ENCODE measurements around the gene ZNF75A.

ZNF75A gene

DNA sequence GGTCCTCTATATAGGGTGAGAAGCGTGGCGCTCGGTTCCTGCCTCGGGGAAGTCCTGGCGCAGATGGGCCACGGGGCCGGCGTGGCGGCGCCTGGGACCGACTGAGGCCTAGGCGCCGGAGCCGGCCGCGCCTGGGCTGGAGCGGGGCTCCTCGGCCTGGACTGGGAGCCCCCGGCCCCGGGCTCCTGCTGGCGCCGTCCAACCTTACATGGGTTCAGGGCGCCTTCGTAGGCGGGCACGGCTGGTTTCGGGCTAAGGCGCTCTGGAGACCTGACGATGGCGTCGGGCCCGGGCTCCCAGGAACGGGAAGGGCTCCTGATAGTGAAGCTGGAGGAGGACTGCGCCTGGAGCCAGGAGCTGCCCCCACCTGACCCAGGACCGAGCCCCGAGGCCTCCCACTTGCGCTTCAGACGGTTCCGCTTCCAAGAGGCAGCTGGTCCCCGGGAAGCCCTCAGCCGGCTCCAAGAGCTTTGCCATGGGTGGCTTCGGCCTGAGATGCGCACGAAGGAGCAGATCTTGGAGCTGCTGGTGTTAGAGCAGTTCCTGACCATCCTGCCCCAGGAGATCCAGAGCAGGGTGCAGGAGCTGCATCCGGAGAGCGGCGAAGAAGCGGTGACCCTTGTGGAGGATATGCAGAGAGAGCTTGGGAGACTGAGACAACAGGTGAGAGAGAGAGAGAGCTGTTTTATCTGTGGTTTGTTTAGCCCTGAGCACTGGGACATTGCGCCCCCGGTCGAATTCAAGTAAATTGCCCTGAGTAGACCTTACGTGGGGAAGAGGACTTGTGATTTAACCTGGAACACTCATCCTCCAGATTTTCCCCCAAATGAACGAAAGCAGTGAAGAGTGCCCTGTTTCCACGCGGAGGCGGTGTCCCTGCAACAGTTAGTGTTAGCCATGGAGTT, 21.5 kb upstream of the ZNF75A start:
- Histone ChIP-seq H2AFZ (ENCODE audit: low read depth, low read length) (no peak overlapping the region), H3K36me3 (replicated peaks; ENCODE audit: low read depth, low read length) (peaks cover 46% of the 10 kb centered on the region), H3K4me2 (ENCODE audit: low read length) (peak overlapping the region; percentile 95)

DNA sequence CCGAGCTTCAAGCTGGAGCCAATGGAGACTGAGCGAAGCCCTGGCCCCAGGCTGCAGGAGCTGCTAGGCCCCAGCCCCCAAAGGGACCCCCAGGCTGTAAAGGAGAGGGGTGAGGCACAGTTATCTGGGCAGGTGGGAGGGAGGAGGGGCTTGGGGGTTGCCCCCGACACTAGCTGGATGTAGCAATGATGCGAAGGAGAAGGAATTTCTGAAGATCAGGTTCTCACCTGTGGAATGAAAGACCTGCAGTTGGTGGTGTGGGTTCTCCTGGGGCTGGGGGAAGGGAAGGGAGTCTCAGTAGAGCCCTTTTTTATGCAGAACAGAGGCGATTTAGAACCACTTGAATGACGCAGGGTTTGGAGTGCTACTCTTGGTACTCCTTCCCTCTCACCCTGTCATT, 20.2 kb upstream of the ZNF75A start:
- Histone ChIP-seq H3K36me3 (replicated peaks; ENCODE audit: low read depth, low read length) (peaks cover 60% of the 10 kb centered on the region), H3K79me2 (ENCODE audit: low read length) (peaks cover 65% of the 10 kb centered on the region), H3K9ac (ENCODE audit: low read length) (no peak overlapping the region), H3K4me1 (ENCODE audit: low read length) (peaks cover 16% of the 10 kb centered on the region), H4K20me1 (ENCODE audit: insufficient read depth, low read length) (no peaks in the 10 kb centered on the region), H3K4me3 (ENCODE audit: low read length) (peak overlapping the region; percentile 95; the same call in 1 of the 2 replicates), H2AFZ (ENCODE audit: low read depth, low read length) (no peak overlapping the region), H3K27ac (ENCODE audit: low read length) (no peak overlapping the region), H3K4me2 (ENCODE audit: low read length) (peak overlapping the region; percentile 95), H3K27me3 (ENCODE audit: low read depth, low read length) (no peaks in the 10 kb centered on the region), H3K9me3 (ENCODE audit: insufficient read depth, low read length) (peaks cover 21% of the 10 kb centered on the region)
- no peak for TF ChIP-seq EZH2phosphoT487 (IDR thresholded peaks at IDR 0.05; ENCODE audit: low read depth)
- TF ChIP-seq, protein P1, sequence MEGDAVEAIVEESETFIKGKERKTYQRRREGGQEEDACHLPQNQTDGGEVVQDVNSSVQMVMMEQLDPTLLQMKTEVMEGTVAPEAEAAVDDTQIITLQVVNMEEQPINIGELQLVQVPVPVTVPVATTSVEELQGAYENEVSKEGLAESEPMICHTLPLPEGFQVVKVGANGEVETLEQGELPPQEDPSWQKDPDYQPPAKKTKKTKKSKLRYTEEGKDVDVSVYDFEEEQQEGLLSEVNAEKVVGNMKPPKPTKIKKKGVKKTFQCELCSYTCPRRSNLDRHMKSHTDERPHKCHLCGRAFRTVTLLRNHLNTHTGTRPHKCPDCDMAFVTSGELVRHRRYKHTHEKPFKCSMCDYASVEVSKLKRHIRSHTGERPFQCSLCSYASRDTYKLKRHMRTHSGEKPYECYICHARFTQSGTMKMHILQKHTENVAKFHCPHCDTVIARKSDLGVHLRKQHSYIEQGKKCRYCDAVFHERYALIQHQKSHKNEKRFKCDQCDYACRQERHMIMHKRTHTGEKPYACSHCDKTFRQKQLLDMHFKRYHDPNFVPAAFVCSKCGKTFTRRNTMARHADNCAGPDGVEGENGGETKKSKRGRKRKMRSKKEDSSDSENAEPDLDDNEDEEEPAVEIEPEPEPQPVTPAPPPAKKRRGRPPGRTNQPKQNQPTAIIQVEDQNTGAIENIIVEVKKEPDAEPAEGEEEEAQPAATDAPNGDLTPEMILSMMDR (IDR thresholded peaks at IDR 0.05; ENCODE audit: low read depth, low read length): no peak

More for the DNA sequence above, 21.5 kb upstream of the ZNF75A start:
- peaks cover 8% of the 10 kb centered on the region; the same call in 1 of the 2 replicates for H3K9me3 ChIP-seq (ENCODE audit: insufficient read depth, low read length)
- peak overlapping the region; percentile 94 for H3K27ac ChIP-seq (ENCODE audit: low read length)
- peak overlapping the region; percentile 95 for H3K4me3 ChIP-seq (ENCODE audit: low read length)
- no peaks in the 10 kb centered on the region for H3K27me3 ChIP-seq (ENCODE audit: low read depth, low read length)
- peaks cover 16% of the 10 kb centered on the region for H3K4me1 ChIP-seq (ENCODE audit: low read length)
- no peaks in the 10 kb centered on the region for H4K20me1 ChIP-seq (ENCODE audit: insufficient read depth, low read length)
- TF ChIP-seq EZH2phosphoT487 (IDR thresholded peaks at IDR 0.05; ENCODE audit: low read depth): no peak
- TF ChIP-seq, protein P1 (IDR thresholded peaks at IDR 0.05; ENCODE audit: low read depth, low read length): no peak
- peak overlapping the region; percentile 99 for H3K9ac ChIP-seq (ENCODE audit: low read length)
- H3K79me2 ChIP-seq (ENCODE audit: low read length): peaks cover 51% of the 10 kb centered on the region

DNA sequence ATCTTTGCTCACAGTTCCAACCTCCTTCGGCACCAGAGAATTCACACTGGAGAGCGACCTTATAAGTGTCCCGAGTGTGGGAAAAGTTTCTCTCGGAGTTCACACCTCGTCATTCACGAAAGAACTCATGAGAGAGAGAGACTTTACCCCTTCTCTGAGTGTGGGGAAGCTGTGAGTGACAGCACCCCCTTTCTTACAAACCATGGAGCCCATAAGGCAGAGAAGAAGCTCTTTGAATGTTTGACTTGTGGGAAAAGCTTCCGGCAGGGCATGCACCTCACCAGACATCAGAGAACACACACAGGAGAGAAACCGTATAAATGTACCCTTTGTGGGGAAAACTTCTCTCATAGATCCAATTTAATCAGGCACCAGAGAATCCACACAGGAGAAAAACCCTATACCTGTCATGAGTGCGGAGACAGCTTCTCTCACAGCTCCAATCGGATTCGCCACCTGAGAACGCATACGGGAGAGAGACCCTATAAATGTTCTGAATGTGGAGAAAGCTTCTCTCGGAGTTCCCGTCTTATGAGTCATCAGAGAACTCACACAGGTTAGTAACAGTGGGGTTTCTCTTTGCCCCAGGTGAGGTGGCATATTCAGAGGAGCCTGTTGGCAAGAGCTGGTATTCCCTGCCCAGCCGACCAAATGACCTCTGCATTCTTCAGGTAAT, 15.2 kb upstream of the ZNF75A start:
- H3K36me3 ChIP-seq (replicated peaks; ENCODE audit: low read depth, low read length): peaks cover 91% of the 10 kb centered on the region
- H3K9me3 ChIP-seq (ENCODE audit: insufficient read depth, low read length): peaks cover 43% of the 10 kb centered on the region
- H4K20me1 ChIP-seq (ENCODE audit: insufficient read depth, low read length): no peaks in the 10 kb centered on the region
- H3K9ac ChIP-seq (ENCODE audit: low read length): no peak overlapping the region
- H3K27ac ChIP-seq (ENCODE audit: low read length): no peak overlapping the region
- H2AFZ ChIP-seq (ENCODE audit: low read depth, low read length): no peak overlapping the region
- H3K4me1 ChIP-seq (ENCODE audit: low read length): peaks cover 3% of the 10 kb centered on the region; the same call in 1 of the 2 replicates
- H3K27me3 ChIP-seq (ENCODE audit: low read depth, low read length): no peaks in the 10 kb centered on the region
- TF ChIP-seq EZH2phosphoT487 (IDR thresholded peaks at IDR 0.05; ENCODE audit: low read depth): no peak
- TF ChIP-seq, protein P1 (IDR thresholded peaks at IDR 0.05; ENCODE audit: low read depth, low read length): no peak
- H3K4me3 ChIP-seq (ENCODE audit: low read length): no peak overlapping the region
- no peak overlapping the region for H3K4me2 ChIP-seq (ENCODE audit: low read length)
- peaks cover 78% of the 10 kb centered on the region for H3K79me2 ChIP-seq (ENCODE audit: low read length)

DNA sequence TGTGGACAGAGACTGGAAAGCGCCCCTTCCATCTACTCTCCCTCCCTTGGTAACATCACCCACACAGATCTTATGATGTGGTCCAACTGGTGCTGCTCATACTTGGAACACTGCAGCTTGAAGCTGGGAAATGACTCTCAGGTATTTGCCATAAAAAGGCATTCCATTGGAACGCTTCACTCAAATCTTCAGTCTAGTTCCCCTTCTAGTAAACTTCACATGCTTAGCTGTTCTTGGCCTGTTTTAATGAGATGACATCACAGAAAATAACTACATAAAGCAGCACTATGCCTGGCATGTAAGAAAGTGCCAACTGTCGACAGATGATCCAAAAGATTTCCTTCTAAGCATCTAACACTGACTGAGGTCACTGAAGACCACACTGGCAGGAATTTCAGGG, 12.7 kb upstream of the ZNF75A start:
- Histone ChIP-seq H3K9ac (ENCODE audit: low read length) (no peak overlapping the region), H3K27me3 (ENCODE audit: low read depth, low read length) (no peaks in the 10 kb centered on the region), H3K4me3 (ENCODE audit: low read length) (no peak overlapping the region), H3K79me2 (ENCODE audit: low read length) (peaks cover 55% of the 10 kb centered on the region), H3K4me1 (ENCODE audit: low read length) (no peaks in the 10 kb centered on the region), H3K27ac (ENCODE audit: low read length) (no peak overlapping the region), H4K20me1 (ENCODE audit: insufficient read depth, low read length) (no peaks in the 10 kb centered on the region), H3K9me3 (ENCODE audit: insufficient read depth, low read length) (peaks cover 41% of the 10 kb centered on the region), H3K4me2 (ENCODE audit: low read length) (no peak overlapping the region), H2AFZ (ENCODE audit: low read depth, low read length) (no peak overlapping the region), H3K36me3 (replicated peaks; ENCODE audit: low read depth, low read length) (peaks cover 85% of the 10 kb centered on the region)
- TF ChIP-seq, protein P1 (IDR thresholded peaks at IDR 0.05; ENCODE audit: low read depth, low read length): no peak
- TF ChIP-seq EZH2phosphoT487 (IDR thresholded peaks at IDR 0.05; ENCODE audit: low read depth): no peak
